CMK (cell line): ENCODE results near the gene PIGL.

Experiments
- DNase-seq: peaks from one replicate; pipeline ENCODE4 v3.0.0-alpha.2; 2010; ENCODE audit warnings: low read depth

PIGL gene

DNA sequence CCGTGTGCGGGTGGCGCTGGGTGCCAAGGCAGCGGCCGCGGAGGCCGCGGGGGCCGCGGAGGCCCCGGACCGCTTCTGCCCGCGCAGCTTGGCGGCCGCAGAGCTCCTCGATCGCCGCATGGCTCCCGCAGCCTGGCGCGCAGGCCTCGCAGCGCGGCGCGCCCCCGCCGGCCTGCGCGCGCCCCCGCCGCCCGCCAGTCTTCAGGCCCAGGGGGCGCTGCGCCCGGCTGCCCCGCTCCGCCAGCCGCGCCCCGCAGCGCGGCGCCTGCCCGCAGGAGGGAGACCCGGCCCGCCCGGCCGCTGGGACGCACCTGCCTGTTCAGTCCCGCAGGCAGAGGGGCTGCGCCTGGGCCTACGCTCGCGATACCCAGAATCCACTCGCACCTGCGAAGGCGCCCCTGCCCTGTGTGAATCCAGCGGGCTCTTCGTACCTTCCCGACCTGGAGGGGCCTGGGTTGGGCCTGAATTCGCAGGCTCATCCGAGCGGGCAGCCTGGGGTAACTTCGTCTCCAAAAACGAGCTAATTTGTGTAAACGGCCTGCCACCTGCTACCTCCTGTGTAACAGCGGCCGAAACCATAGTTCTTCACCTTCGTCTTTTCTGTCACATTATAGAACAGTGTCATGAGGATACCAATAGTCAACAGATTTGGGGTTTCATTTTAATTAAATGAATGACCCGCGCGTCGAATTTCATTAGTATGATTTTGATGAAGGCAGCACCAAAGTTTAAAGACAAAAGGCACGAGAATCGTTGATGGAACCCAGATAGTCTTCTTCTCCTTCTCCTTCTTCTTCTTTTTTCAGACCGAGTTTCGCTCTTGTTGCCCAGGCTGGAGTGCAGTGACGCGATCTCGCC, 136.5 kb downstream of the PIGL start, which contains the start of gene CENPV:
CENPV (minus strand) TSS at position 153 of the 858 bp plus-strand sequence; CDS start at position 120, 33 bp downstream.
- DNase-seq: peak; percentile 27

DNA sequence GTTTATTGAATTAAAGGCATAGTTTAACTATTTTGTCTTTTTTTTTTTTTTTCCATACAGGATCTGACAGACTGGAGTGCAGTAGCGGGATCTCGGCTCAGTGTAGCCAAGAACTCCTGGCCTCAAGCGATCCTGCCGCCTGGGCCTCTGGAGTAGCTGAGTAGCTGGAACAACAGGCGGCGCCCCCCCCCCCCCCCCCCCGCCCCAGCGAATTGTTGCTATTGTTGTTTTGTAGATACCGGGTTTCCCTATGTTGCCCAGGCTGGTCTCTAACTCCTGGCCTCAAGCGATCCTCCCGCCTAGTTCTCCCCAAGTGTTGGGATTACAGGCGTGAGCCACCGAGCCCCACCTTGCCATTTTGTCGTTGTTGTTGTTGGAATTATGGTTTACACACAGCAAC, 137.6 kb downstream of the PIGL start:
- DNase-seq: no peak

DNA sequence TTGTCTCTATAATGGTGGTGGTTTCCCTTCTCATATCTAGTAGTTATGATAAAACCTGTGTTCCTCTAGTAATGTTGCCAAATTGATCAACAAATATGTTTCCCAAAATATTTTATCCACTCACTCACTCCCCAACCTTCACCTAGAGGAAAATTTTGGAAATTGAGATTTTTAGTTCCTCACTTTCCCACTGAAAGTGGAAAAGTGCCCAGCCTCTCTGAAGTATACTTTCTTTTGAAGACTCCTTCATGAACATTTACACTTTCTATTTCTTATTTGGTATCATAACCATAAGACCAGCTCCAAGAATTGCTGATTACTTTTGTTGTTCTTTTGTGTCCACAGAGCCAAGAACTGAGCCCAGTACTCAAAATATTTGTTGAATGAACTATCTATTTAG, 141.4 kb downstream of the PIGL start:
- DNase-seq: no peak

DNA sequence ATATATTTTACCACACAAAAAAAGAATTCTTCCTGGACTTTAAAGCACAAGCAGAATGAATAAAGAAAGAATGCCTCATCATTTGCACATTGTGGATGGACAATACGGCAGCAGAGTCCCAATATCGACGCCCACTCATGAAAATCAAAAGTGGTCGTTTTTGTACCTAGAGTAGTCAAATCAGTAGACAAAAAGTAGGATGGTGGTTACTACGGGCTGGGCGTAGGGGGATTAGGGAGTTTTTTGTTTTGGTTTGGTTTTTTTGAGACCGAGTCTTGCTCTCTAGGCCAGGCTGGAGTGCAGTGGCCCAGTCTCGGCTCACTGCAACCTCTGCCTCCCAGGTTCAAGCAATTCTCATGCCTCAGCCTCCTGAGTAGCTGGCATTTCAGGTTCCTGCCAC, 144.9 kb downstream of the PIGL start:
- DNase-seq: no peak

DNA sequence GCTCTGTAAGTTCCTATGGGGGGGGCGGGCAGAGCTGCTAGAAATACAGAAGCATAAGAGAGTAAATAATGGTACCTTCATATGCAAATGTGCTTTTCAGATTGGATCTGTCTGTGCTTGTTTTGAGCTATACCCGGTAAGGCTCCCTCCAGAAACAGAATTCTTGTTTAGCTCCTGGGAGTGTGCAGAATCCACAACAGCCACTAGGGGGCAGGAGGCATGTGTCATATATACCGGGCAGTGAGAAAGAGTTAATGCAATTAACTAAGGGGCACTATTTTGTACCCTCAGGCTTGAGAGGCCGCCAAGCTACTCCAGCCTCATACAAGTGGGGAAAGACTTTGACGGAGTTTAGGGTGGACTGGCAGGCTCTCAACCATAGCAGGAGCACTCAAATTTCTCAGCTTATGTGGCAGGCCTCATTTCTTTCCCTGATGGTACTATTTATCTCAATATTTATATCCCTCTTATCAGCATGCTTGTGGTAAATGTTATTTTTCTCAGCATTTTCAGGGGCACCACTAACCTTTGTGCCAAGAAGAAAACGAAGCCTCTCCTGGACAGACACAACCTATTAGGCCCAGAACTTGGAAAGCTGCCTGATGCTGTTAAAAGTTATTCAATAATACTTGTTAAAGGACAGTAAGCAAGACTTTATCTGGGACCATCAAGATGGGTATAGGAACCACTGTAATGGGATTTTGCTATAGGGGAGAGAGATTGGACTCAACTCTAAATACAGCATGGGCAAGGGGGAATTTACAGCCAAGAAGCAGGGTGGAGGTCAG, 146.9 kb downstream of the PIGL start:
- no peak for DNase-seq

DNA sequence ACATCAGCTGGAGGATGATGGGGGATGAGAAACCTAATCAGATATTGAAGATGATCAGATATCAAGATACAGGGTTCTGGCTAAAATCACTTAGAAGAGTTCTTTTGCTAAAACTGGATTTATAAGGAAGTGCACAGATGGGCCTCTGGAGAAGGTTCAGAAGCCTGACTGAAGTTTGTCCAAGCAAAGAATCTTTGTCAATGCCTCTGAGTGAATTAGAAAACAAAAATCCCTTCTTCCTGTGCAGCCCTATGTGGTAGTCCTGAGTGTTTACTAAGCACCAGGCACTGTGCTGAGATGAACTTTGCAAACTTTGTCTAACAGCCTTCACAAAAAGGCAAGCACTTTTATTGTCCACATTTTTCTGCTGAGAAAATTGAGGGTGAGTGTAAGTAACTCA, 147.6 kb downstream of the PIGL start:
- DNase-seq: no peak

DNA sequence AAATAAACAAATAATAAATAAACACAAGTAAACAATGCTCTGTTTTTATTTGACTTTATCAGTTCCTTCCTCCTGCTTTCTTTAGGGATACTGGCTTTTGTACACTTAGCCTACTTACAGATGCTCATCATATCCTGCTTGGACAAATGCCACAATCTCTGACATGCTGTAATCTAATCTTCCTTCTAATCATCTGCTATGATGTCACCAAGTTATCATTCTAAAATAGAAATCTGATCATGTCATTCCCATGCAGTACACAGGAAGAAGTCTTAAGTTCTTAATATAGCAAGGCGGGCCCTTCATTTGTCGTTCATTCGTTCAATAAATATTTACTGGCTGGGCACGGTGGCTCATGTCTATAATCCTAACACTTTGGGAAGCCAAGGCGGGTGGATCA, 154.7 kb downstream of the PIGL start:
- no peak for DNase-seq

DNA sequence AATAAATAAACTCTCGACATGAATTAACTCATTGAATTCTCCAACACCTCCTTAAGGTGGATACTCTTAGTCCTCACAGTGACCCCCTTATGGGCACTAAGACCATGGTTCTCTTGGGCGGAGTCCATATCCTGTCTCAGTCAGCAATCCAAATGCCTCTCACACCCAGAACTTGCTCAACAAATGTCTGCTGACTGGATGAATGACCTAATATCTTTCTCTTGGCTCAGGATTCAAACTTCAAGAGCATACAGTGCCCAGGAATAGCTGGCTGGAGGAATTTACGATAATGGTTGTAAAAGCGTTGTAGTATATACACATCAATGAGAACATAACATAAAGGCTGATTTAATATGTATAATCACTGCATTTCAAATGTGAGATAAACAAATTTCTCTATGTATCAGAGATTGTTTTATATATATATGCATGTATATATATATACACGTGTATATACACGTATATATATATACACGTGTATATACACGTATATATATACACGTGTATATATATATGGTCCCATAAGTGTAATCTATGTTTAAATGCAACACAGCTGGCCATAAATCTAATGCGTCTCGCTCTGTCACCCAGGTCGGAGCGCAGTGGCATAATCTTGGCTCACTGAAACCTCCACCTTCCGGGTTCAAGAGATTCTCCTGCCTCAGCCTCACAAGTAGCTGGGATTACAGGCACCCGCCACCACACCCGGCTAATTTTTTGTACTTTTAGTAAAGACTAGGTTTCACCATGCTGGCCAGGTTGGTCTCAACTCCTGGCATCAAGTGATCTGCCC, 157.3 kb downstream of the PIGL start:
- DNase-seq: no peak
